Kidney tubule cell (primary cell): Measurements from ENCODE around the gene LRRC1.
A peak's percentile ranks its signal among the peaks of the same experiment; 100 is the strongest.

Experiments
- DNase-seq: peaks from one replicate; pipeline ENCODE4 v3.0.0-alpha.2; 2018; ENCODE audit warnings: low spot score

LRRC1 gene

DNA sequence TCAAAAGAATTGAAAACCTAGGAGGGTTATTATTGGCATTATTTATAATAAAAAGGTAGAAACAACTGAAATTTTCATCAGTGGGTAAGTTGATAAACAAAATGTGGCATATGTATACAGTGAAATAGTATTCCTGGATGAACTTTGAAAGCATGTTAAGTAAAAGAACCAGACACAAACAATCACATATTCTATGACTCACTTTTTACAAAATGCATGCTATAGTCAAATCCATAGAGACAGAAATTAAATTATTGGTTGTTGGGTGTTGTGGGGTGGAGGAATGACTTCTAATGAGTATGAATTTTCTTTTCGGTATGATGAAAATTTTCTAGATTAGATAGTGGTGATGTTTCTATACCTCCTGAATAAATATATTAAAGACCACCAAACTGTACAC lies 94.6 kb downstream of the LRRC1 start:
- no peak for DNase-seq

DNA sequence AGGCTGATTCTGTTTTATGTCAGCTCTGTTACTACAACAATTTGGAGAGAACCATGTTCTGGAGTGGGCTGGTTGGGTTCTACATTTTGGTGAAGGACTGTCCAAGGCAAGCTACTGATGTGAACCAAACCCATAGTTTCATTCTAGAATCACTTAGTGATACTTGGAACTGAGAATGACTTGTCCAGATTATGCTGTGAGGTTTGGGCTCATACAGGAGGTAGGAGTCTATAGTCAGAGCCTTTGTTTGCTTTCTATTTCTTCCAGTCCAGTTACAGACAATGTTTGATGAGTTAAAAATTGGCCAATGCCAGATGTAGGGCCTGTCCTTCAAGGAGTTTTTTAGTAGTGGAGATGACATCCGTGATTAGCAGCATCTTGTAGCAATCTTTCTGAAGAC lies 97.9 kb downstream of the LRRC1 start:
- DNase-seq, result no peak

DNA sequence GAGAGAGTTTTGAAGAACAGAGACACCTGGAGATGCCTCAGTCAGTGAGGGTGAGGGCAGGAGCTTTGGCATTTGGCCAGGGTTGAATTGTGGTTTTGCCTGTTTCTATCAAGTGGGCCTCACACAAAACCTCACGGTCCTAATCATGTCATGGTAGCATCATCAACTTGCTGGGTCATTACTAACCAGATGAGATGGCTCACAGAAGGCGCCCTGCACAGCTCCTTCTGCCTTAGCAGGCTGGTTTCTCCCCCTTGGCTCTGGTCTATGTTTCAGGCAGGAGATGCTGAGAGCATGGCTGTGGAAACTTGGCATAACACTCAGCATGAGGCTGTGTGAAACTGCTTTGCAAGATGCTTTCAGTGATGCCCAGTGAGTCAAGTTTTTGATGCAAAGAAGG lies 99.3 kb downstream of the LRRC1 start:
- DNase-seq, result peak; percentile 88

DNA sequence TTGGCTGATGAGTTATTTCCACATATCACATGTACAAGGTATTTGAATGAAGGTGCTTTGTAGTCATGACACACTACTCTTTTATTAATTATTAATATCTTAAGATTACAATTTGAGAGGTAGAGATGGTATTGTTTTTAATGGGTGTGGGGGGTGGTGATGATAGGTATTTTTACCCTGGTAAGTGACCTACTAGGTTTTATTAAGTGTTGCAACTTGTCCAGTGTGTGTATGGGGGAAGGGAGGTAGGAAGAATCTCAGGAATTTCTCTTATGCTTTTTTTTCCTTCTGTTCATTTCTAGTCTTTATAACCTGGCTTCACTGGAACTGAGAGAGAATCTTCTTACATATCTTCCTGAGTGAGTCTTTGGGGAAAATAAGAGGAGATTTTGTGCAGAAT lies 101.4 kb downstream of the LRRC1 start:
- peak; percentile 77 for DNase-seq

DNA sequence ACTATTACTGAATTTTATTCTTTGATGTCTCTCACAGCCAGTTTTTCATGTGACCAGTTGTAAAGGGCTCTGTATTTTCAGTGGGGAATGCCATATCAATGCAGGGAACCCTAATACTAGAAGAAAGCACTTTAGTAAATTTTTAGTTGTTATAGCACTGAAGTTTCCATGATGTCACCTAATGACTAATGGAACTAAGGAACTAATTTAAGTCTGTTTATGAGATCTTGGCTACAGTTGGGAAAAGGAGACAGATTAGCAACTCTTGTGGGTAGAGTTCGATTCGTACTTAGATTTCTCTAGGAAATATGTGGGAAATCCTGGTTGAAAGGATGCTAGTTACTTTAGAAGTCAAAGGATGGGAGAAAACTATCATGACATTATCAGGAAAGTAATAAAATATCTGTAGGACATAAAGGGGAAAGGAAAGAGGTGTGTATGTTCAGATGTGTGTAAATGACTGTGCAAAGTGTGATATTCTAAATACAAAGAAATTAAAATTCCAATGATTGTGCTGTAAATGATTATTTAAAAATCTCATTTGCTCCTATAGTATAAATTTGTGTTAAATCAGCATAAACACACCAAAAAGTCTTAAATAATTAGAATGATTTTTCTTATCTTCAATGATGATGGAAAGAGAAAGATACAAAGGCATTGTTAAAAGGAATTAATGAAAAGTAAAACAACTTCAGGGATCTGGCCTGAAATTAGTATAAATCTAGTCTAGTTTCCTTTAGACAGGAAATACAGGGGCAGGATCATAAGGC lies 103.4 kb downstream of the LRRC1 start:
- peak; percentile 25 for DNase-seq

DNA sequence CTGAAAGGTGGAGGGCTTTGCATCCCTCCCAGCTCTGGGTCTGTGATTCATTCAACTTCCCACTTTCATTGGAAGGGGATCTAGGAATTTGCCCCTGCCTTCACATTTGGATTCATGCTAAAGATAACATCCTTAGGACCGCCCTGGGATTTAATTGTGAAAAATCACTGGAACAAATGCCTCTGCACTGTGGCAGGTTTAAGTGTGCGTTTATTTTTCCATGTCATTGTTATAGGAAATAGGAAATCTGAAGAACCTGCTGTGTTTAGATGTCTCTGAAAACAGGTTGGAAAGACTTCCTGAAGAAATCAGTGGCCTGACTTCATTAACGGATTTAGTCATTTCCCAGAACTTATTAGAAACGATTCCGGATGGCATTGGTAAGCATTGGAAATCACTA lies 104.7 kb downstream of the LRRC1 start:
- no peak for DNase-seq

DNA sequence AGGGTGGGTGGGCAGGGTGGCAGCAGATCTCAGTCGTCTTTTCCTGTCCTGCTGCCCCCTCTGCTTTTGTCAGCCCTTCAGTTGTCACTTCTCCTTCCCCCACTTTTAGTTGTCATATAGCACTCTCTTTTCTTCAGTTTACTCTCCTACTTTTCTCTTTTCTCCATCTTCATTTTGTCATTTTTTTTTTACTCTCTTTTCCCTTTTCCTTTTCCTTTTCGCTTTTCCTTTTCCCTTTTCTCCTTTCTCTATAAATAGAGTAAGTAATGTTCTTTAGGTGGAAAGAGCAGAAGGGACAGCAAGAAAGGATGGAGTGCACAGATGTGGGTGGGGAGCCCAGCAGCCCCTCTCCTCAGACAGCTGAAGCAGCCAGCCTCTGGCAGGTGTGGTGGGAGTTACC lies 108.6 kb downstream of the LRRC1 start:
- no peak for DNase-seq

DNA sequence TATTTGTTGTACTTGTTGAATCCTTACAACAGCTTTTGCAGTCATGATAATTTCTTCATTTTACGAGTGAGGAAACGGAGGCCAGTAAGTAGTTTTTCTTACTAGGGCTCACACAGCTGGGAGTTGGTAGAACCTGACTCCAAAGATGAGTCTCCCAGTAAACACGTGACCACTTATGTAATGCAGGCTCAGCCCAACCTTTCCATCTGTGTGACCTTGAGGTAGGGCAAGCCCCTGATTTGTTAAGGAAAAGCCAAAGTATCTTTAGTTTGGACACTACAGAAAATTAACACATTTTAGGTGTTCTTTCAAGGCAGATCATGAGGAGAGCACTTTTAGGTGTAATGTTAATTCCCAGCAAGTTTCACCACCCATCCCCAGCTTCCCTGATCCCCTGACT lies 111.3 kb downstream of the LRRC1 start:
- no peak for DNase-seq

DNA sequence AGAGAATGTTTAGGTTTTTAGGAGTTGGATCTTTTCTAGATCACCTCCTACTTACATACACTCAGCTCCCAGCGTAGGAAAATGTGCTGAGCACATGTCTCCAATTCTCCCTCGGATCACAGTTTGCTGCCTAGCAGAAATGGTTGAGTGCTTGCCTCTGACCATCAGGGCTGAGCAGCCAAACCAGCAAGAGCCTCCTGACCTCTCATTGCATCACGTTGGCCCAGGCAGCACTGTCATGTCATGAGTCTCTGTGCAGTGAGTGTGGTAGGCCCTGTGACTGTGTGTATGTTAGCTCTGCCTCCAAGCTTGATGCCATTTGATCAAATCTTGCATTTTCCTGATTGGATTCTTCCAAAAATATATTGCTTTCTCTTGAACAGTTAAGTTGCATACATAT lies 112.0 kb downstream of the LRRC1 start:
- DNase-seq, result peak; percentile 64

DNA sequence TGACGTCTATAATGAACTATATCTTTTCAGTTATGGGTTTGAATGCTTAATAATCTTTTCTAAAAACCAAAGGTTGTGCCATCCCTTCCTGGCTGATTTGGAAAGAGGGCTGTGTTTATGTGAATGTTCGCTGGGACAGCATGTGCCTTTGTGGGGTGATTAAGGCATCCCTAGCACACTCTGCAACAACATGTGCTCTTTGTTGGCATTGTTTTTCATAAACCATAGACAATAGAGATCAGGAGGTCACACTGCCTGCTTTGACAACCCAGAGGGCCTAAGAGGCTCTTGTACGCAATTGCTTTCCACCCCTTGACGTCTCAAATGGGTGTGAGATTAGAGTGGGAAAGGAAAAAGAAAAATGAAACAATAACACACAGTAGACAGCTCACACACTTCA lies 116.0 kb downstream of the LRRC1 start:
- no peak for DNase-seq

DNA sequence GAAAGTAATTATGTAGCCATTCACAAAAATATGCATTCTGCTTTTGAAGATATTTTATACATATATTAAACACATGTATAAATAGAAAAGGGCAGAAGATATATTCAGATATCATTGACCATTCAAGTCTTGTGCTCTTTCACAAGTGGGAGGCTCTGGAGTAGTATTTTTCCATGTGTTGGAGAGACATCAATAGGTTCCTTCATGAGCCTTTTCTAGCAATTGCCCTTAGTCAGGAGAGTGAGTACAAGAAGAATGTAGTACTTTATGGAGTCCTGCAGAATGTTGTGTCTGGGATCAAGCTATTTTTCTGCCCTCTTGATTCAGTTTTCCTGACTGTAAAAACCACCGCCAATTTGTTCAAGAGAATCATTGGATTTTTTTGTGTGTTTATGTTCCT lies 117.9 kb downstream of the LRRC1 start:
- DNase-seq, result no peak

DNA sequence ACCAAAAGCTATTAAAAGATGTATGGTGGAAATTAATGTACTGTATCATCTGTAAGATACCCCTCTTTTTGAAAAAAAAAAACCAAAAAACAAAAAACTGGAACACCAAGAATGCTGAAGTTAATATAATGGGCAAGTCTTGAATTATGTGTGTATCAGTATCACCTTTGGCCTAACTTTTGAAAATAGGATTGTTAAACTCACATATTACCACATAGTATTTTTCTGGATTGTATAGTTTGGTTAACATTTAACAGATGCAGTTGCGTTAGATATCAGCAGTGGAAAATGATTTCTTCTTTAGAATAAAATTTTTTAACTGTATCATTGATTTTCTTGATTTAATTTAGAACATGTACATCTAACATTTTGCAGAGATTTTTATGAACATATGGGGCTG lies 118.5 kb downstream of the LRRC1 start:
- DNase-seq, result no peak

DNA sequence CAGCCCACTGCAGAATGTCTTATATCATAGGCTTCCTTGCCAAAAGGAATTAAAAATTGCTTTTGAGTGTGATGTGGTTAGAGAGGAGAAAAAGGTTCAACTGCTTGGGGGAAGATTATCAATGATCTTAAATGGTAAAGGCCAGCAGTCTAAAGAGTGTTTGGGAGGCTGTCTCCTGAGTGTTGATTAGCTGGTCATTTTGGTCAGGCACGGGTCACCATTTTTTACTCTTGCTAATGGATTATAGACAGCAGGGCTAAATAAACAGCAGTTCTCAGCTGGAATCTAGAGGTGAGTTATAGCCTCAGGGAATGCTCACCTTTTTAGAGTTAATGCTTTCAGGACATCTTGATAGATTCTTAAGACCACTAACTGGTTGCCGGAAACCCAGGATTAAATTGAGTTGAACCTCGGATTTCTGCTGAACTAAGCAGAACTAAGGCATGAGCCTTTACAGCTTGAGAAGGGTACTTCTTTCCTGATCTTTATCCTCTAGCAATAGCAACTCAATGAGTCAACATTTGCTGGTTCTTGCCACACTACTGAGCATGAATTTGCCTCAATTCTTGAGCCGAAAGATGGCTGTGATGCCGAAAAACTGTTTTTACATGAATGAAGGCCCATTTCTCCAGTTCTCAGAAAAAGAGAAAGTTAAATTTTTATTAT lies 120.4 kb downstream of the LRRC1 start:
- no peak for DNase-seq

DNA sequence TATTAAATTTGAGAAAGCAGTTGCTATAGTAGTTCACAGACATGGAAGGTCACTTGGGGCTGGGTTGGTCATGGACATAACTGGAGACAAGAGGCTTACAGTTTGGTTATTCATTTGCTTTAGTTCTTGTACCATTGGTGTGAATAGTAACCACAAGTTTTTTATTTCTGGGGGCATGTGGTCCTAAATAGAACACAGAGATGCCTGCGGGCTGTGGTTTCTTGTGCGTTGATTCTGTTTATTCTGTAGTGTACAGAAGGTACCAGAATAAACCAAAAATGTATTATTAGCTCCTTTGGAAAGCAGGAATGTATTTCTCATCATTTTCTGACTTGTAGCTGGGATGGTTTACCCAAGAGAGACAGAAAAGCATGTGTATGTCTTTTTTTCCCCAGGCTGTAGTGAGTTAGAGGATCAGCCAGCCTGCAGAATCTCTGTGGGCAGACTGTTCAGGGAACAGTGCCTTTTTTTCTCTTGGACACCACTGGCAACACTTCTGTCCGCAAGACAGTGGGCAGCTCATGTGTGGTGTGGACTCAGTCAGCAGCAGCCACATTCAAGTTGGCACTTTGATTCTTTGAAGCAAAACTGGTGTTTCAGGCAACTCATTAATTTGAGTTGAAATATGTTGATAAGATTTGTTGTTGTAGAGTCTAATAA lies 122.1 kb downstream of the LRRC1 start:
- peak; percentile 57 for DNase-seq

DNA sequence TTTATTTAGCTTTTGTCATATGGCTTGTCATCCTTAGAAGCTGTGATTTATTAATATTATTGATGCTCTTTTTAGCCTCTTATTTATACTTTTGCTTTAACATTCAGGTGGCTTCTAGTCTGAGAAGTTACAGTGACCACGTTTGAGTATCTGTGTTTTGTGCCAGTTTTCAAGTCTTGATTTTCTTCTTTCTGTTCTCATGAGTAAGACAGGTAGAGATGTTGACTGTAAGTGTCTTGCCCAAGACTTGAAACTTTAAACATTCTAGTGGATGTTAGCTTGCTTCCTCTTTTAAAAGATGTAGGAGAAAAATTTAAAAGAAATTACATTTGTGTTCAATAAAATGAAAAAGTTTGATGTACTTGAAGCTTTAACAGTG lies 122.6 kb downstream of the LRRC1 start:
- DNase-seq, result no peak

DNA sequence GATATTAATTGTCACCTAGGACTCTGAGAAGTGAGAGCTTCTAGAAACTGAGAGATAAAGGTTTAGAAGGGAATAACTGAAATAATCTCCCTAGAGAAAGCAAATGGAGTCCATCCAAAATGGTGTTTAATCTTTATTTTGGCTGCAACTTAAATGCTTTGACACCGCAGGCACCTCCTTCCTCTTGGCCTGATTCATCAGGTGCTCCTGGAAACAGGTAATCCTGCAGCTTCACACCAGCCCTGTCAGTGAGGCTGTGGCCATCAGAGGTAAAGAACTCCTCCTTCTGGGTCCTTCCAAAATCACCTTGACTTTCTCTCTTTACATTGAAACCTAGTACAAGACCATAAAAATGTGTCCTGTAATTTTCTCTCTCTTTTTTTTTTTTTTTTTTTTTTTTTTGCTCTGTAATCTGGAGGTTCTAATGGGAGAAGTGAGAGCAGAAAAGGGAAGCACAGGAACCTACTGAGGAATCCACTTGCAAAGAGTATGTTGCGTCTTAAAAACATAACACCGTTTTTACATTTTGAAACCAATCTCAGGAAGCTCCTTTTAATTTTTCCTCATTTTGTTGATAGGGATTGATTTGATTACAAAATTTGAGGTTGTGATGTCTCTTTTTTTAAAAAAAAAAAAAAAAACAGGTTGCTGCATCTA lies 124.2 kb downstream of the LRRC1 start:
- DNase-seq, result no peak

DNA sequence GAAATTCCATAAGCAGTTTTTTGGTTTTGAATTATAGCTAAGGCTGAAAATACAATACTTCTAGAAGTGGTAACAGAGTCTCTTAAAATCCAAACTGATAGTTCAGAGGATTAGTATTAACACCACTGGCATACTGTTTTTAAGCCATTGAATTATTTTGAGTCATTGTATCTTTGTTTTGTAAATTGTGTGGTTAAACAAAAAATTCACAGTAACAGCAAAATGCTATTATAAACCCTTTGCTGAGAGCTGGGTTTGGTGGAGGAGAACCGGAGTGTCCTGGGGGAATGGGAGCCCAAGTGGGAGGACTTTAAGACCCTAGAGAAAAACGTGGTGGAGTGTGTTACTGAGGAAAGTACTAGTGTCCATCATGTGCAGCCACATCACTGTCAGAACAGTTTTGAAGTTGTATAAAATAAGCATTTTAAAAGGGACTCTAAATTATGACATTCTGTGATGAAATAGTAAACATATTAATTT lies 125.1 kb downstream of the LRRC1 start:
- no peak for DNase-seq

DNA sequence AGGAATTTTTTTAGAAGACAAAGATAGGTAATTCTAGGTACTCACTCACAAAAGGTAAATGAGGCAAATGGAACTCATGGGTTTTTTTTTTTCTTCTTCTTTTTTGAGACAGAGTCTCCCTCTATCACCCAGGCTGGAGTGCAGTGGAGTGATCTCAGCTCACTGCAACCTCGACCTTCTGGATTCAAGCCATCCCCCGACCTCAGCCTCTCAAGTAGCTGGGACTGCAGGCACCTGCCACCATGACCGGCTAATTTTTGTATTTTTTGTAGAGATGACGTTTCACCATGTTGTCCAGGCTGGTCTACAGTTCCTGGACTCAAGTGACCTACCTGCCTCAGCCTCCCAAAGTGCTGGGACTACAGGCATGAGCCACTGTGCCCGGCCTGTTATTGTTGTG lies 126.1 kb downstream of the LRRC1 start:
- no peak for DNase-seq

DNA sequence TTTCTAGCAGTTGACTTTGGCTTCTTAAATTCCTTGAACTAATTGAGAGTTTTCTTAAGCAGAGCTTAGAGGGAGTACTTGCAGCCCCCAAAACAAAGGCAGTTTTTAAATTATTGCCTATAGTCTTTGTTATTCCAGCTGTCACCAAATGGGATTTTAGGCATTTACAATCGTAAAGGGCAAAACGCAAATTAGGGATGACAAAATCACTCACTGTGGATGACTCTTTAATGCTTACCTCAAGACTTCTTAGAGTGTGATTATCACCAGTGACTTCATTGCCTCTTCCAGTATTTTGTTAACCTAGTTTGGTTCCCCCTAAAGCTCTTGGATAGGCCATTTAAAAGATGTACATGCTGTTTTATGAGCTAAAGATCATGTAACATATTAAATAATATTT lies 126.8 kb downstream of the LRRC1 start:
- DNase-seq, result no peak

DNA sequence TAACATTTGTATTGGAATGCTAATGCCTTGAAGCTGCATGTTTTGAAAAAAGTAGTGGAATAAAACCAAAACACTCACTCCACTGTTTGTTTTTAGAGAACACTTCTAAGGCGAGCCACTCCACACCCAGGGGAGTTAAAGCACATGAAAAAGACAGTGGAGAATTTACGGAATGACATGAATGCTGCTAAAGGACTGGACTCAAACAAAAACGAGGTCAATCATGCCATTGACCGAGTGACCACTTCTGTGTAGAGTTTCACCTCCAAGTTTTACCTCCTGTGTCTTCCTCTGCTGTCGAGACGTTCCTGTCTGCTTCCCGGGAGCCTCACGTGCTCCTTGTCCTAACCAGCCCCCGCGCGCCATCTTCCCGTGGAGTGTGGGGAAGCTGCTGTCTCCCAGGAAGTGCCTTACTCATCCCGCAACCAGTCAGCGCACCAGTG lies 127.8 kb downstream of the LRRC1 start:
- DNase-seq, result peak; percentile 44

DNA sequence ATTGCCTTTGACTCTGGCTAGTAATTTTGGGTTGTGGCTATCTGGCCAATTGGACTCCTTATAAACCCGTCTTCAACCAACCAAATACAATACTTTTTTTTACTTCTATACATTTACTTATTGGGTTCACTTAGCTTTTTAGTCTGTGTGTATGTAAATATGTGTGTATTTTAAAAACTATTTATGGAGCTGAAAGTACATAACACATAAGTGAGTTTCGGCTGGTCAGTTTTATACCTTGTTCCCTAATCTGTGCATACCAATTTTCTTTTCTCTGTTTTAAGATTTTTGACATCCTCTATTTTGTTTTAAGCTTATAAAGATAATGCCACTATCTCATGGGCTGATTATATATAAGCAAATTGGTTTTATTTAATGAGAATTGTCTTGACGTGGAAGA lies 129.5 kb downstream of the LRRC1 start:
- DNase-seq, result no peak

DNA sequence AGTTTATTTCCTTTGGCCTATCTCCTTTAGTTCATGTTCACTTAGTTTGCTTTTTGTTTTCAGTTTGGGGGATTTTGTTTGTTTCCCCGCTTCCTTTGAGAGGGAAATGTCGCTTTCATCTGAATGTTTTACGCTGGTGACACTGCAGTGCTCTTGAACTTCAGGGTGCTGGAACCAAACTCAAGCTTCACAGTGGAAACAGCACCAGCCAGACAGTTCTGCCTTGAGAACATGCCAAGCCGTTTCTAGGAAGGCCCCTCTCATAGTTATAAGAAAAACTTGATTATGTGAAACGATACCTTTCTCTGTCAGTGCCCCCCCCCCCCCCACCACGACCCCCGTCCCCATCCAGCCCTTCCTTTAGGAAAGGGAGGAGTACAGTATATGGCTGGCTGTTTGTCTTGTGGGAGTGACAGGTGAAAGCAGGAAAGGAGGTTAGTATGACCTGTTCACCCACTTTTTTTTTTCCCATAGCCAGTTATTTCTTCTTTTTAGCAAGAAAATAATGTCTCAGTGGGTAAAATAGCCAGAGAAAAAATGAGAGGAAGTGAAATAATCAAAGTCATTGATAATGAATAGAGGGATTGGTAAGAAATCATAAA lies 130.1 kb downstream of the LRRC1 start:
- no peak for DNase-seq
